ENCODE data around the gene HTR4. TPM values are rescaled to one million over a fixed set of nuclear protein-coding genes. Genes with fewer than 3 reads are reported as not detected.

Gene HTR4
- total RNA-seq, 2 experiments from 2014 or later: not detected

GRCh38 chr5:148459669-148460068 is 194.7 kb downstream of the HTR4 start:
- H3K9me3 ChIP-seq (ENCODE audit: low read length): no peaks in the 10 kb centered on the region
- POLR2A ChIA-PET: interaction anchor here (0.6 kb wide), 1 partner anchor 493 kb away, joined by 3 read pairs; no protein-coding TSS in a partner anchor
- no peak overlapping the region for H2AFZ ChIP-seq (ENCODE audit: low read length)
- no peaks in the 10 kb centered on the region for H3K79me2 ChIP-seq (ENCODE audit: insufficient read depth, low read depth, low read length)
- CTCF ChIA-PET (ENCODE audit: unreplicated experiment): no interaction called here
- H3K36me3 ChIP-seq (ENCODE audit: insufficient read depth, low read length): no peaks in the 10 kb centered on the region
- no peak for DNase-seq (ENCODE audit: low spot score)
- H3K4me1 ChIP-seq (ENCODE audit: insufficient read depth, low read length, poor library complexity, severe bottlenecking): no peaks in the 10 kb centered on the region
- no peaks in the 10 kb centered on the region for H3K9me2 ChIP-seq (ENCODE audit: insufficient read depth, low read length)
- no TSS peak for BruUV-seq (replicated peaks)
- TF ChIP-seq EZH2phosphoT487 (IDR thresholded peaks at IDR 0.05; ENCODE audit: borderline replicate concordance, low read depth, low read length) (no peak), CTCF (conservative IDR thresholded peaks at IDR 0.05; ENCODE audit: low read length) (no peak)
- no peak overlapping the region for H3K27ac ChIP-seq (ENCODE audit: low read depth, low read length, poor library complexity, severe bottlenecking)
- H4K20me1 ChIP-seq (ENCODE audit: insufficient read depth, low read length): no peaks in the 10 kb centered on the region
- intact Hi-C loops (cut with micrococcal nuclease; ENCODE audit: unreplicated experiment): loop anchor here (10.0 kb wide), 2 partner anchors 165 to 575 kb away; no protein-coding TSS in a partner anchor
- no peak overlapping the region for H3K4me2 ChIP-seq (ENCODE audit: low read length)
- H3K4me3 ChIP-seq (ENCODE audit: low read depth, low read length, poor library complexity, severe bottlenecking): no peak overlapping the region

- intact Hi-C loops (cut with micrococcal nuclease; ENCODE audit: unreplicated experiment): loop anchor here (10.0 kb wide), 2 partner anchors 163 to 577 kb away; no protein-coding TSS in a partner anchor
- Histone ChIP-seq H3K9me3 (ENCODE audit: low read length) (no peaks in the 10 kb centered on the region), H3K9me2 (ENCODE audit: insufficient read depth, low read length) (no peaks in the 10 kb centered on the region), H2AFZ (ENCODE audit: low read length) (no peak overlapping the region), H3K4me3 (ENCODE audit: low read depth, low read length, poor library complexity, severe bottlenecking) (no peak overlapping the region), H3K4me1 (ENCODE audit: insufficient read depth, low read length, poor library complexity, severe bottlenecking) (no peaks in the 10 kb centered on the region), H3K4me2 (ENCODE audit: low read length) (no peak overlapping the region), H3K36me3 (ENCODE audit: insufficient read depth, low read length) (no peaks in the 10 kb centered on the region), H4K20me1 (ENCODE audit: insufficient read depth, low read length) (no peaks in the 10 kb centered on the region), H3K79me2 (ENCODE audit: insufficient read depth, low read depth, low read length) (no peaks in the 10 kb centered on the region), H3K27ac (ENCODE audit: low read depth, low read length, poor library complexity, severe bottlenecking) (no peak overlapping the region)
- no TSS peak for BruUV-seq (replicated peaks)
- ChIA-PET CTCF (ENCODE audit: unreplicated experiment) (no interaction called here), POLR2A (interaction anchor here (1.1 kb wide), 1 partner anchor 29 kb away, joined by 3 read pairs; no protein-coding TSS in a partner anchor)
- no peak for DNase-seq (ENCODE audit: low spot score)
- TF ChIP-seq EZH2phosphoT487 (IDR thresholded peaks at IDR 0.05; ENCODE audit: borderline replicate concordance, low read depth, low read length): no peak
- TF ChIP-seq CTCF (conservative IDR thresholded peaks at IDR 0.05; ENCODE audit: low read length): no peak
Observed at GRCh38 chr5:148458036-148458888, 196.1 kb downstream of the HTR4 start.

- TF ChIP-seq EZH2phosphoT487 (IDR thresholded peaks at IDR 0.05; ENCODE audit: borderline replicate concordance, low read depth, low read length) (no peak), CTCF (conservative IDR thresholded peaks at IDR 0.05; ENCODE audit: low read length) (peak; percentile 78)
- H3K9me2 ChIP-seq (ENCODE audit: insufficient read depth, low read length): no peaks in the 10 kb centered on the region
- no peak overlapping the region for H2AFZ ChIP-seq (ENCODE audit: low read length)
- no peaks in the 10 kb centered on the region for H4K20me1 ChIP-seq (ENCODE audit: insufficient read depth, low read length)
- no peaks in the 10 kb centered on the region for H3K36me3 ChIP-seq (ENCODE audit: insufficient read depth, low read length)
- BruUV-seq (replicated peaks): no TSS peak
- DNase-seq (ENCODE audit: low spot score): peak; percentile 57
- no peak overlapping the region for H3K4me3 ChIP-seq (ENCODE audit: low read depth, low read length, poor library complexity, severe bottlenecking)
- intact Hi-C loops (cut with micrococcal nuclease; ENCODE audit: unreplicated experiment): loop anchor here (1.0 to 10.0 kb wide), 3 partner anchors 162 to 578 kb away; no protein-coding TSS in a partner anchor
- H3K79me2 ChIP-seq (ENCODE audit: insufficient read depth, low read depth, low read length): no peaks in the 10 kb centered on the region
- H3K4me1 ChIP-seq (ENCODE audit: insufficient read depth, low read length, poor library complexity, severe bottlenecking): no peaks in the 10 kb centered on the region
- H3K27ac ChIP-seq (ENCODE audit: low read depth, low read length, poor library complexity, severe bottlenecking): no peak overlapping the region
- H3K4me2 ChIP-seq (ENCODE audit: low read length): no peak overlapping the region
- ChIA-PET CTCF (ENCODE audit: unreplicated experiment) (no interaction called here), POLR2A (no interaction called here)
- no peaks in the 10 kb centered on the region for H3K9me3 ChIP-seq (ENCODE audit: low read length)
Observed at GRCh38 chr5:148457183-148457620, 197.1 kb downstream of the HTR4 start.
